Peyer's patch (tissue), 4 donors: Measurements from ENCODE around the gene TRIM10.

Experiments used
- CTCF ChIP-seq, 6 experiments: fragments of 450-650 bp in 4 of 6; fragments of 200-600 bp in 2 of 6; sonication (generic) in 1 of 6; IDR thresholded peaks; one replicate each; pipeline ENCODE4 v1.5.1; 2017 to 2019; ENCODE audit warnings: antibody characterized with exemption in 6 of 6, mild to moderate bottlenecking in 3 of 6, moderate library complexity in 1 of 6
- POLR2A ChIP-seq, 2 donors: fragments of 450-650 bp; IDR thresholded peaks; one replicate each; pipeline ENCODE4 v1.5.1; 2017; ENCODE audit warnings: antibody characterized with exemption in 2 of 2, mild to moderate bottlenecking in 2 of 2, moderate library complexity in 2 of 2

DNA sequence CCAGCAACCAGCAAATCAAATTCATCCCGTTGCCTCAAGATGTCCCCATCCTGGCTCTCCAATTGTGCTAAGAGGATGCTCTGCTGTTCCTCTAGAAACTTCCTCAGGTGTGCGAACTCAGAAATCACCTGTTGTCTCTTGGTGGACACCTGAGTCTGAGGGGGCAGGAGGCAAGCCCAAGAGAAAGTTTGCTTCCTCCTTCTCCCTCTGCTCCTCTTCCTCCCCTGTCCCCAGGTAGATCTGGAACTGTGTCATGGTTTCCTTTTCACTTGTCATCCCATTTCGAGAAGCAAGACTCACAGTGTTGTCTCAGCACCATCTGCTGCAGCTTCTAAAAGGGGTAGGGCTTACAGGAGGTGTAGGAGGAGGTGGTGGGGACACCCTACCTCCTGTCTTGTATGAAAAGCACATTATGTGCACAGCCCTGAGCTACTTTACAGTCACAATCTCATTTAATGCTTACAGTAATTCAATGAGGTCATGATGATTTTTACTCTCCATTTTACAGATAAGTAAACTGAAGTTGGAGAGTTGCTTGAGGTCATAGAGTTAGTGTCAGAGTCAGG, 2.5 kb downstream of the TRIM10 start:
- TF ChIP-seq CTCF (IDR thresholded peaks at IDR 0.05) (no peak), POLR2A (IDR thresholded peaks at IDR 0.05) (no peak)
